NT2/D1 (cell line): ENCODE results near the gene GLP2R.
"Not testable (repeated sequence)": the region's sequence is repeated elsewhere in the genome, so short reads cannot be mapped to it uniquely, and the experiment has no call there.

Experiments
- DNase-seq: peaks from one replicate; pipeline ENCODE4 v3.0.0-alpha.2; 2011; ENCODE audit warnings: low read depth, low spot score
- H3K27me3 ChIP-seq: 2 replicates; pipeline ENCODE4 v1.6.0; 2011; ENCODE audit warnings: mild to moderate bottlenecking; ENCODE audit not compliant: insufficient read length, insufficient read depth
- H3K36me3 ChIP-seq: 2 replicates; pipeline ENCODE4 v1.6.1; 2011; ENCODE audit warnings: mild to moderate bottlenecking, low read length, mixed read lengths; ENCODE audit not compliant: insufficient read depth, insufficient read length
- H3K4me1 ChIP-seq: 2 replicates; pipeline ENCODE4 v1.5.1; 2011; ENCODE audit not compliant: insufficient read depth, insufficient read length
- H3K4me3 ChIP-seq: 2 replicates; pipeline ENCODE4 v1.5.1; 2011; ENCODE audit warnings: low read depth; ENCODE audit not compliant: insufficient read length
- H3K9ac ChIP-seq: 2 replicates; pipeline ENCODE4 v1.6.0; 2011; ENCODE audit warnings: low read depth; ENCODE audit not compliant: insufficient read length
- H3K9me3 ChIP-seq: 2 replicates; pipeline ENCODE4 v1.5.1; 2011; ENCODE audit warnings: mild to moderate bottlenecking, low read length; ENCODE audit not compliant: insufficient read depth
- SUZ12 ChIP-seq: IDR thresholded peaks from 2 replicates; pipeline ENCODE4 v1.6.1; 2011; ENCODE audit not compliant: insufficient read length, insufficient read depth; ENCODE audit errors: extremely low read depth
- YY1 ChIP-seq: IDR thresholded peaks from 2 replicates; pipeline ENCODE4 v1.6.1; 2011; ENCODE audit not compliant: insufficient read length, insufficient read depth
- ZNF274 ChIP-seq: IDR thresholded peaks from 2 replicates; pipeline ENCODE4 v1.6.1; 2011; ENCODE audit warnings: mild to moderate bottlenecking, low read depth, low read length

GLP2R gene

GRCh38 chr17:9825641-9826150, at the start of gene GLP2R:
GLP2R (plus strand) TSS chr17:9825924; CDS start chr17:9826064, 140 bp downstream.
- no peaks in the 10 kb centered on the region for H3K36me3 ChIP-seq
- H3K4me1 ChIP-seq, result peaks cover 3% of the 10 kb centered on the region
- no peaks in the 10 kb centered on the region for H3K9me3 ChIP-seq
- no peak within 1 kb of the TSS for H3K9ac ChIP-seq
- no peak within 1 kb of the TSS for H3K4me3 ChIP-seq
- no peak for DNase-seq
- no peaks in the 10 kb centered on the region for H3K27me3 ChIP-seq
- TF ChIP-seq SUZ12 (no peak), YY1 (no peak), ZNF274 (no peak)

GRCh38 chr17:9776911-9777310, 48.8 kb upstream of the GLP2R start:
- Histone ChIP-seq H3K4me3 (no peak overlapping the region), H3K4me1 (no peaks in the 10 kb centered on the region), H3K27me3 (no peaks in the 10 kb centered on the region), H3K36me3 (no peaks in the 10 kb centered on the region), H3K9ac (no peak overlapping the region), H3K9me3 (no peaks in the 10 kb centered on the region)
- TF ChIP-seq YY1 (no peak), ZNF274 (no peak), SUZ12 (no peak)
- DNase-seq, result no peak

GRCh38 chr17:9780552-9780951, 45.2 kb upstream of the GLP2R start:
- no peak for DNase-seq
- Histone ChIP-seq H3K9ac (no peak overlapping the region), H3K4me3 (no peak overlapping the region), H3K27me3 (no peaks in the 10 kb centered on the region), H3K9me3 (no peaks in the 10 kb centered on the region), H3K36me3 (no peaks in the 10 kb centered on the region), H3K4me1 (no peaks in the 10 kb centered on the region)
- TF ChIP-seq YY1 (no peak), ZNF274 (no peak), SUZ12 (no peak)

- H3K27me3 ChIP-seq, result no peaks in the 10 kb centered on the region
- no peaks in the 10 kb centered on the region for H3K36me3 ChIP-seq
- DNase-seq, result no peak
- no peak overlapping the region for H3K4me3 ChIP-seq
- H3K9me3 ChIP-seq, result no peaks in the 10 kb centered on the region
- no peaks in the 10 kb centered on the region for H3K4me1 ChIP-seq
- TF ChIP-seq ZNF274 (no peak), SUZ12 (no peak), YY1 (no peak)
- no peak overlapping the region for H3K9ac ChIP-seq
Measured at GRCh38 chr17:9783050-9783449, 42.7 kb upstream of the GLP2R start.

- not testable (repeated sequence) for DNase-seq, H3K4me1 ChIP-seq, H3K9me3 ChIP-seq, H3K9ac ChIP-seq, H3K36me3 ChIP-seq, H3K27me3 ChIP-seq, H3K4me3 ChIP-seq
Measured at GRCh38 chr17:9783465-9783864, 42.3 kb upstream of the GLP2R start.

- DNase-seq, result no peak
- Histone ChIP-seq H3K9ac (no peak overlapping the region), H3K36me3 (no peaks in the 10 kb centered on the region), H3K4me3 (no peak overlapping the region), H3K4me1 (no peaks in the 10 kb centered on the region), H3K27me3 (no peaks in the 10 kb centered on the region), H3K9me3 (no peaks in the 10 kb centered on the region)
- TF ChIP-seq SUZ12 (no peak), ZNF274 (no peak), YY1 (no peak)
Measured at GRCh38 chr17:9784544-9784943, 41.2 kb upstream of the GLP2R start.

GRCh38 chr17:9788601-9789000, 37.1 kb upstream of the GLP2R start:
- H3K9ac ChIP-seq, result no peak overlapping the region
- no peaks in the 10 kb centered on the region for H3K27me3 ChIP-seq
- no peaks in the 10 kb centered on the region for H3K36me3 ChIP-seq
- DNase-seq, result no peak
- TF ChIP-seq YY1, result no peak
- no peak for TF ChIP-seq ZNF274
- no peak for TF ChIP-seq SUZ12
- no peak overlapping the region for H3K4me3 ChIP-seq
- H3K9me3 ChIP-seq, result no peaks in the 10 kb centered on the region
- H3K4me1 ChIP-seq, result peaks cover 3% of the 10 kb centered on the region

- Histone ChIP-seq H3K36me3 (no peaks in the 10 kb centered on the region), H3K9ac (no peak overlapping the region), H3K4me3 (no peak overlapping the region), H3K9me3 (no peaks in the 10 kb centered on the region), H3K4me1 (peaks cover 3% of the 10 kb centered on the region), H3K27me3 (no peaks in the 10 kb centered on the region)
- no peak for TF ChIP-seq ZNF274
- no peak for TF ChIP-seq YY1
- TF ChIP-seq SUZ12, result no peak
- no peak for DNase-seq
Measured at GRCh38 chr17:9790316-9790715, 35.4 kb upstream of the GLP2R start.
